ENCODE measurements around the gene MAPK10.

DNA sequence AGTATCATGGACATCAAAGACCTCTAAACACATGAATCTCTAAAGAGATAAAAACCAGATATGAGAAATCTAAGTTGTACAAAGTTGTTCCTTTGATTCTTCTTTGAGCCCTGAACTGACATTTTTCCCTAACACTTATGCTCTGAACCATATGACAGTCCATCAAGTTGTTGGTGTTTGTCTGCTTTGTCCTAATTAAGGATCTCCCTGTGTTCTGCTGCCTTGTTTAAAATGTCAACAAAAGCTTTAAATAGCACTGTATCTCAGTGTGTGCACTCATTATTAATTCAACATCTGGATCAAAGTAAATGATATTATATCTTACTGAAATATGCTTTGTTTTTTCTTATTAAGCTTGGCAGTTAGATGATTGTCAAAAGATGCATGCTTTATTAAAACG is 321.8 kb downstream of the MAPK10 start:
- TF ChIP-seq POLR2A (IDR thresholded peaks at IDR 0.05) (no peak), CTCF (IDR thresholded peaks at IDR 0.05) (no peak)
